DOHH2 (cell line): ENCODE results near the gene CCDC40.

Experiments used
- H3F3A ChIP-seq: fragments of 200-600 bp; sonication (generic), shearing (Covaris generic); 2 replicates; pipeline ENCODE4 v1.6.0; 2016; ENCODE audit warnings: antibody characterized with exemption, mild to moderate bottlenecking; ENCODE audit not compliant: control insufficient read depth, insufficient read depth
- H3K27ac ChIP-seq: fragments of 200-600 bp; sonication (generic); 2 replicates; pipeline ENCODE4 v1.5.1; 2014; ENCODE audit warnings: low read depth, mild to moderate bottlenecking, low read length, moderate library complexity
- H3K27me3 ChIP-seq: fragments of 200-600 bp; sonication (generic); 2 replicates; pipeline ENCODE4 v1.6.1; 2014; ENCODE audit warnings: mild to moderate bottlenecking, low read length, mixed read lengths; ENCODE audit not compliant: control insufficient read depth
- H3K36me3 ChIP-seq: fragments of 200-600 bp; sonication (generic); 2 replicates; pipeline ENCODE4 v1.6.1; 2014; ENCODE audit warnings: mild to moderate bottlenecking, low read length, moderate library complexity, mixed read lengths; ENCODE audit not compliant: control insufficient read depth
- H3K4me1 ChIP-seq: fragments of 200-600 bp; sonication (generic); 2 replicates; pipeline ENCODE4 v1.6.1; 2014; ENCODE audit warnings: mild to moderate bottlenecking, low read length, mixed read lengths; ENCODE audit not compliant: control insufficient read depth
- H3K4me2 ChIP-seq: fragments of 200-600 bp; sonication (generic); 2 replicates; pipeline ENCODE4 v1.6.0; 2014; ENCODE audit warnings: mild to moderate bottlenecking, low read length, moderate library complexity
- H3K4me3 ChIP-seq: fragments of 200-600 bp; sonication (generic); 2 replicates; pipeline ENCODE4 v1.5.1; 2014; ENCODE audit warnings: mild to moderate bottlenecking, low read length, mixed read lengths
- H3K79me2 ChIP-seq: fragments of 200-600 bp; sonication (generic); 2 replicates; pipeline ENCODE4 v1.6.1; 2014; ENCODE audit warnings: mild to moderate bottlenecking, low read length, mixed read lengths; ENCODE audit not compliant: control insufficient read depth
- H3K9me2 ChIP-seq: fragments of 200-600 bp; sonication (generic); replicated peaks from 2 replicates; pipeline ENCODE4 v1.6.1; 2014; ENCODE audit warnings: mild to moderate bottlenecking, low read length, mixed read lengths; ENCODE audit not compliant: control insufficient read depth
- H3K9me3 ChIP-seq: fragments of 200-600 bp; sonication (generic); 2 replicates; pipeline ENCODE4 v1.6.1; 2014; ENCODE audit warnings: antibody characterized with exemption, low read length, mixed read lengths; ENCODE audit not compliant: control insufficient read depth, insufficient read depth
- H4K20me1 ChIP-seq: fragments of 200-600 bp; sonication (generic); 2 replicates; pipeline ENCODE4 v1.6.0; 2014; ENCODE audit warnings: low read depth, mild to moderate bottlenecking, antibody characterized with exemption, low read length, moderate library complexity; ENCODE audit not compliant: control insufficient read depth, insufficient read depth
- EZH2phosphoT487 ChIP-seq: fragments of 200-600 bp; sonication (generic); IDR thresholded peaks from 2 replicates; pipeline ENCODE4 v1.6.1; 2017; ENCODE audit warnings: borderline replicate concordance, mild to moderate bottlenecking, antibody characterized with exemption, low read length, moderate library complexity, mixed read lengths
- TF ChIP-seq, protein P1 (sequence below): fragments of 200-600 bp; sonication (generic); IDR thresholded peaks from one replicate; pipeline ENCODE4 v1.5.1; 2014; ENCODE audit warnings: antibody characterized with exemption, mild to moderate bottlenecking, low read depth, low read length; ENCODE audit not compliant: poor library complexity, severe bottlenecking

Gene CCDC40

DNA sequence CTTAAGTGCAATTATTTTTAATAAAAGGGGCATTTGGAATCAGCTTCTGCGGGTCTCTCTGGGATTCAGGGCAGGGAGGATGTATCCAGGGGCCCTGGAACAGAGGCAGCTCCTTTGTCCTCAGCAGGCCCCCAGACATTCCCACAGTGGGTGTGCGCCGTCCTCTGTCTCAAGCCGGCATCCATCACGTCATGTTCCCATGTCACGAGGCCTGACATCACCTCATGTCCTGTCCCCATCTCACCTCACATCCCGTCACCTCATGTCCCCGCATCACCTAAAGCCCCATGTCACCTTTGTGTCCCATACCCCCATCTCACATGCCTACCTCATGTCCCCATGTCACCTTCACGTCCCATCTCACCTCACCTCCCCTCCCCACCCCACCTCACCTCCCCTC lies 83.4 kb downstream of the CCDC40 start:
- Histone ChIP-seq H3K36me3 (no peaks in the 10 kb centered on the region), H3K4me2 (no peak overlapping the region), H3K9me3 (no peaks in the 10 kb centered on the region), H4K20me1 (no peaks in the 10 kb centered on the region), H3K27ac (no peak overlapping the region), H3K79me2 (no peaks in the 10 kb centered on the region), H3F3A (0 out of 2 replicates have a peak, but pooled peaks cover under 1% of the 10 kb centered on the region), H3K4me3 (no peak overlapping the region), H3K9me2 (no peaks in the 10 kb centered on the region), H3K27me3 (no peaks in the 10 kb centered on the region), H3K4me1 (no peaks in the 10 kb centered on the region)
- TF ChIP-seq, protein P1, sequence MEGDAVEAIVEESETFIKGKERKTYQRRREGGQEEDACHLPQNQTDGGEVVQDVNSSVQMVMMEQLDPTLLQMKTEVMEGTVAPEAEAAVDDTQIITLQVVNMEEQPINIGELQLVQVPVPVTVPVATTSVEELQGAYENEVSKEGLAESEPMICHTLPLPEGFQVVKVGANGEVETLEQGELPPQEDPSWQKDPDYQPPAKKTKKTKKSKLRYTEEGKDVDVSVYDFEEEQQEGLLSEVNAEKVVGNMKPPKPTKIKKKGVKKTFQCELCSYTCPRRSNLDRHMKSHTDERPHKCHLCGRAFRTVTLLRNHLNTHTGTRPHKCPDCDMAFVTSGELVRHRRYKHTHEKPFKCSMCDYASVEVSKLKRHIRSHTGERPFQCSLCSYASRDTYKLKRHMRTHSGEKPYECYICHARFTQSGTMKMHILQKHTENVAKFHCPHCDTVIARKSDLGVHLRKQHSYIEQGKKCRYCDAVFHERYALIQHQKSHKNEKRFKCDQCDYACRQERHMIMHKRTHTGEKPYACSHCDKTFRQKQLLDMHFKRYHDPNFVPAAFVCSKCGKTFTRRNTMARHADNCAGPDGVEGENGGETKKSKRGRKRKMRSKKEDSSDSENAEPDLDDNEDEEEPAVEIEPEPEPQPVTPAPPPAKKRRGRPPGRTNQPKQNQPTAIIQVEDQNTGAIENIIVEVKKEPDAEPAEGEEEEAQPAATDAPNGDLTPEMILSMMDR = no peak
- TF ChIP-seq EZH2phosphoT487 = no peak

DNA sequence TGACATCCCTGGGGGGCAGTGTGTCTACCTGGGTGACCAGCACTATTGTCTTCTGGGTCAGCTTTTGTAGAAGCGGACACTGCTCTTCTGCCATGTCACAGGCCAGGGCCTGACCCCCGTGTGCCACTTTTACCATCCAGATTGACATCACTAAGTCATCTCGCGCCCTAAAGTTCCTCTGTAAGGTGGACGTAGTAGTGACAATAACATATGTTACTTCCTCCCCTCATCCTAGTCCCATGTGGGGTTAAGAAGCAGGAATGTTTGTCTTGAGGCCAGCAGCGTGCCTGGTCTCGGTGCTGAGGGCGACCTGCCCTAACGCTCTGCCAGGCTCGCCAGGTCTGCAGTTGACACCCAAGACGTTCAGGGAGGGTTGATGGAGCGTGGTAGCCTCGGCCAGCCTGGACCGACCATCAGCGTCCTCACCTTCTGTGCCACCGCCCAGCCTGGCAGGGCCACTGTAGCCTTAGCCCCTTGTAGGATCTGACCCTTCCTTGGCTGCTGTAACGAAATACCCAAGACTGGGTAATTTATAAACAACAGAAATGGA lies 85.7 kb downstream of the CCDC40 start:
- H3K9me2 ChIP-seq = no peaks in the 10 kb centered on the region
- no peak overlapping the region for H3K4me3 ChIP-seq
- H3K79me2 ChIP-seq = no peaks in the 10 kb centered on the region
- no peaks in the 10 kb centered on the region for H3K36me3 ChIP-seq
- H3K4me2 ChIP-seq = no peak overlapping the region
- no peaks in the 10 kb centered on the region for H3F3A ChIP-seq
- TF ChIP-seq, protein P1 = no peak
- TF ChIP-seq EZH2phosphoT487 = no peak
- H4K20me1 ChIP-seq = no peaks in the 10 kb centered on the region
- H3K27me3 ChIP-seq = peaks cover 5% of the 10 kb centered on the region; the same call in 1 of the 2 replicates
- H3K4me1 ChIP-seq = no peaks in the 10 kb centered on the region
- H3K9me3 ChIP-seq = no peaks in the 10 kb centered on the region
- no peak overlapping the region for H3K27ac ChIP-seq

DNA sequence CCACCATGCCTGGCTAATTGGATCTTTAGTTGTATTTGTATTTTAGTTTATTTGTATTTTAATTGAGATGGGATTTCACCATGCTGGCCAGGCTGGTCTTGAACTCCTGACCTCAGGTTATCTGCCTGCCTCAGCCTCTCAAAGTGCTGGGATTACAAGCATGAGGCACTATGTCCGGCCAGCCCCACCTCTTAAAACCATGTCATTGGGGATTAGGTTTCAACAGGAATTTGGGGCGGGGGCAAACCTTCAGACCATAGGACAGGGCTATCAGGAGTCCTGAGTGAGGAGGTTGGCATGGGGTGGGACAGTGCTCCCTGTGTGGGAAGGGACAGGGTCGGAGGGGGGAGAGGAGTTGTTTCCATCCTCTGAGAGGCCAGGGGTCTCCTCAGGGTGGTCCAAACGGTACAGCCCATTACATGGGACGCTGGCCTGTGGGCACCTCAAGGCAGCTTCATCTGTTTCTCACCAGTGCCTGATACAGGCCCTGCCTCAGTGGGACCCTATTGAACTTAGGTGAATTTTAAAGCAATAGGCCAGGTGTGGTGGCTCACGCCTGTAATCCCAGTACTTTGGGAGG lies 86.6 kb downstream of the CCDC40 start:
- Histone ChIP-seq H3K4me1 (no peaks in the 10 kb centered on the region), H3K9me2 (no peaks in the 10 kb centered on the region), H4K20me1 (no peaks in the 10 kb centered on the region), H3K4me3 (no peak overlapping the region), H3K27me3 (peaks cover 5% of the 10 kb centered on the region; the same call in 1 of the 2 replicates), H3K9me3 (no peaks in the 10 kb centered on the region), H3K4me2 (no peak overlapping the region), H3K27ac (no peak overlapping the region), H3K36me3 (no peaks in the 10 kb centered on the region), H3F3A (no peaks in the 10 kb centered on the region), H3K79me2 (no peaks in the 10 kb centered on the region)
- TF ChIP-seq, protein P1 = no peak
